ENCODE data around the gene BMPER. TPM values are rescaled to one million over a fixed set of nuclear protein-coding genes. Genes with fewer than 3 reads are reported as not detected.

The BMPER gene
- total RNA-seq, 4 donors from 2014 or later = 0.27 to 0.53 (median 0.34) TPM

- 57 to 81% methylated on average over 1 of the region's 1 CpG for WGBS, 2 donors
- no peak for DNase-seq (ENCODE audit: low spot score in 2 of 2)
- intact Hi-C loops (cut with DNase I; ENCODE audit: low total_unique reads) = no loop called here
- no peak overlapping the region for H3K4me3 ChIP-seq (ENCODE audit: low read depth, poor library complexity, severe bottlenecking)
- no peak for TF ChIP-seq CTCF (IDR thresholded peaks at IDR 0.05)
- no peak for TF ChIP-seq POLR2A (IDR thresholded peaks at IDR 0.05)
These were observed 21.7 kb upstream of the BMPER start for GRCh38 chr7:33883671-33883965.

DNA sequence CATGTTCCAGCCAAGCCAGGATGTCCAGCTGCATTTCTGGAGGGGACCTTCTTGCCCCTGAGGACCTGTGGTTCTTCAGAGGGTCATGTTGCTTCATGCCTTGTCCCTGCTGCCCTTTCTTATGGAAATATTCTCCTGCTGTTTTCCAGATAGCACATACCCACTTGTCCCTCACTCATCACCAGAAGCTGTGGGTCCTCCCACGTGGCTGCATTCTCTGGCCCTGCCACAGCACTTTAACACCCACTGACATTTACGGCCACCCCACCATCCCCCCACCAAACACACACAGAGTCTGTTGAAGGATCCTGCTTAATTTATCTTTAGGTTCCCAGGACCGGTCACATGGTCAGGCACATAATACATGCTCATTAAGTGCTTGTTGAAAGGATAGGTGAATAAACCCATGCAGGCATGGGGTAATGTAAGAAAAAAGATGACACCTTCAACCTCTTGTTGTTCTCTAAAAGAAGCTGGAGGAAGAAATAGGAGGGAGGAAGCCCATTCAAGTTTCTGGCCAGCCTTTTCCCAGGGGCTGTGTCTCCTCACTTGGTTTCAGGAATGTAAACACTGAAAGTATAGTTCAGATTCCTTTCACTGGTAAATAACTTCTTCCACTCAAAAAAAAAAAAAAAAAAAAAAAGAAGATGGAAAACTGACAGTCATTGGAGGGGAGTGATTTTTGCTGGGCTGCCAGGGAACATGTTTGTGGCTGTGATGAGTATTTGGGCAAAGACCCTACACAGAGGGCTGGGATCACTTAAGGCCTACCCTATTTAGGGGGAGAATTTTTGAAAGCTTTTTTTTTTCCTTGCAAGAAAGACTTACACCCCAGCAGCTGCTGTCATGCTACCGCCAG is 19.8 kb upstream of the BMPER start:
- intact Hi-C loops (cut with DNase I; ENCODE audit: low total_unique reads) = no loop called here
- WGBS, 2 donors = 81 to 86% methylated on average over 4 of the region's 4 CpGs
- no peak for DNase-seq (ENCODE audit: low spot score in 2 of 2)
- TF ChIP-seq CTCF (IDR thresholded peaks at IDR 0.05) = no peak
- no peak for TF ChIP-seq POLR2A (IDR thresholded peaks at IDR 0.05)
- no peak overlapping the region for H3K4me3 ChIP-seq (ENCODE audit: low read depth, poor library complexity, severe bottlenecking)

DNA sequence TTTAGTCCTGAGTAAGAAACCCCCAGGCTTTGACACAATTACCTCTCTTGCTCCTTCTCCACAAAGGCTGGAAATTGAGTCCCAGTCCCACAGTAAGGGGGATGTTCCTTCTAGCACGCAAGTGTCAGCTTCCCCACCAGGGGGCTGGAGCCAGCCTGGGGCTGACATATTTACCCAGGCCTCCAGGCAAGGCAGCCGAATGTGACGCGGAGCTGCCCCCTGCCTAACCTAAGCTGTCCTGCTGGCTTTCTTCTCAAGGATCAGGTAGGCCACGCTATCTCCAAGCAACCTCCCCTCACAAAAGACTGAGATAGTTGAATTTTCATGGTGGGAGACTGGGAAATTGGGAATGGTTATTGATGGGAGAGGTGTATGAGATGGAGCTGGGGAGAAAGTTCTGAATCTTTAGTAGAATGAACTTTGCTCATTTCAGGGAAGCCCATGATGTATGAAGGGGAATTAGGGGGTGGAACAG is 19.2 kb upstream of the BMPER start:
- no peak for DNase-seq (ENCODE audit: low spot score in 2 of 2)
- H3K4me3 ChIP-seq (ENCODE audit: low read depth, poor library complexity, severe bottlenecking) = no peak overlapping the region
- intact Hi-C loops (cut with DNase I; ENCODE audit: low total_unique reads) = no loop called here
- TF ChIP-seq POLR2A (IDR thresholded peaks at IDR 0.05) (no peak), CTCF (IDR thresholded peaks at IDR 0.05) (no peak)
- WGBS, 2 donors = 94 to 100% methylated on average over 4 to 5 of the region's 5 CpGs

- WGBS, 2 donors = 76 to 78% methylated on average over 5 of the region's 5 CpGs
- H3K4me3 ChIP-seq (ENCODE audit: low read depth, poor library complexity, severe bottlenecking) = no peak overlapping the region
- DNase-seq (ENCODE audit: low spot score in 2 of 2) = no peak
- TF ChIP-seq CTCF (IDR thresholded peaks at IDR 0.05) (no peak), POLR2A (IDR thresholded peaks at IDR 0.05) (no peak)
- intact Hi-C loops (cut with DNase I; ENCODE audit: low total_unique reads) = no loop called here
These were observed 17.9 kb upstream of the BMPER start for GRCh38 chr7:33887266-33887975.

- 64 to 71% methylated on average over 4 of the region's 4 CpGs for WGBS, 2 donors
- intact Hi-C loops (cut with DNase I; ENCODE audit: low total_unique reads) = no loop called here
- H3K4me3 ChIP-seq (ENCODE audit: low read depth, poor library complexity, severe bottlenecking) = no peak overlapping the region
These were observed 17.2 kb upstream of the BMPER start for GRCh38 chr7:33888166-33888565.

More at GRCh38 chr7:33888166-33888565, 17.2 kb upstream of the BMPER start:
- no peak for DNase-seq (ENCODE audit: low spot score in 2 of 2)
- no peak for TF ChIP-seq POLR2A (IDR thresholded peaks at IDR 0.05)
- TF ChIP-seq CTCF (IDR thresholded peaks at IDR 0.05) = no peak

Data from lower leg skin (tissue), 4 donors.